AG10803 (cell line): ENCODE results near the gene RFPL3.

Experiments
- DNase-seq: peaks from one replicate; pipeline ENCODE4 v3.0.0; 2010; ENCODE audit warnings: low read depth
- H3K4me3 ChIP-seq: 2 replicates; pipeline ENCODE4 v1.5.1; 2011; ENCODE audit warnings: mild to moderate bottlenecking, low read length, control low read depth
- CTCF ChIP-seq: conservative IDR thresholded peaks from 2 replicates; pipeline ENCODE4 v1.5.1; 2011; ENCODE audit warnings: mild to moderate bottlenecking, low read length, control low read depth, inconsistent platforms

The RFPL3 gene

GRCh38 chr22:32313532-32313931, 44.1 kb upstream of the RFPL3 start:
- H3K4me3 ChIP-seq, result no peak overlapping the region
- no peak for TF ChIP-seq CTCF
- no peak for DNase-seq

GRCh38 chr22:32317524-32317923, 40.1 kb upstream of the RFPL3 start:
- no peak for DNase-seq
- no peak for TF ChIP-seq CTCF

GRCh38 chr22:32318361-32318760, 39.3 kb upstream of the RFPL3 start:
- no peak for TF ChIP-seq CTCF
- DNase-seq, result no peak

More at GRCh38 chr22:32317524-32317923, 40.1 kb upstream of the RFPL3 start:
- H3K4me3 ChIP-seq, result no peak overlapping the region

GRCh38 chr22:32319861-32320406, 37.7 kb upstream of the RFPL3 start:
- H3K4me3 ChIP-seq, result no peak overlapping the region
- TF ChIP-seq CTCF, result no peak
- no peak for DNase-seq

More at GRCh38 chr22:32318361-32318760, 39.3 kb upstream of the RFPL3 start:
- H3K4me3 ChIP-seq, result no peak overlapping the region

- no peak overlapping the region for H3K4me3 ChIP-seq
- no peak for DNase-seq
- no peak for TF ChIP-seq CTCF
These were observed 34.7 kb upstream of the RFPL3 start for GRCh38 chr22:32322986-32323385.

- TF ChIP-seq CTCF, result no peak
- H3K4me3 ChIP-seq, result no peak overlapping the region
- no peak for DNase-seq
These were observed 34.0 kb upstream of the RFPL3 start for GRCh38 chr22:32323513-32324164.
